Hematopoietic multipotent progenitor cell treated with erythropoietin and hydrocortisone succinate and interleukin-3 and kit ligand, for 4 days (in vitro differentiated cells): Measurements from ENCODE around the gene B3GALT4.
A peak's percentile ranks its signal among the peaks of the same experiment; 100 is the strongest.

Source experiments
- DNase-seq: peaks from one replicate; pipeline ENCODE4 v3.0.0-alpha.2; 2015

The B3GALT4 gene

GRCh38 chr6:33292996-33293682 is 16.2 kb downstream of the B3GALT4 start:
- no peak for DNase-seq

- DNase-seq: no peak
Measured at GRCh38 chr6:33294086-33294823, 17.3 kb downstream of the B3GALT4 start.

- DNase-seq: no peak
Measured at GRCh38 chr6:33295621-33296369, 18.9 kb downstream of the B3GALT4 start.

GRCh38 chr6:33296797-33297405 is 20.0 kb downstream of the B3GALT4 start:
- no peak for DNase-seq

GRCh38 chr6:33297406-33297955 is 20.6 kb downstream of the B3GALT4 start:
- peak; percentile 56 for DNase-seq

- peak; percentile 90 for DNase-seq
Measured at GRCh38 chr6:33297956-33298772, 21.2 kb downstream of the B3GALT4 start.

- peak; percentile 93 for DNase-seq
Measured at GRCh38 chr6:33298773-33299236, 21.9 kb downstream of the B3GALT4 start, which contains the start of gene RGL2. TSS of gene RGL2 (minus strand) at chr6:33298942. CDS start at chr6:33298610, 332 bp downstream.

GRCh38 chr6:33299237-33299944 is 22.5 kb downstream of the B3GALT4 start:
- peak; percentile 98 for DNase-seq

GRCh38 chr6:33301877-33302276 is 25.0 kb downstream of the B3GALT4 start:
- no peak for DNase-seq

GRCh38 chr6:33304216-33304615 is 27.3 kb downstream of the B3GALT4 start:
- no peak for DNase-seq

GRCh38 chr6:33305052-33305451 is 28.1 kb downstream of the B3GALT4 start:
- no peak for DNase-seq

GRCh38 chr6:33306356-33306755 is 29.4 kb downstream of the B3GALT4 start:
- DNase-seq: no peak

GRCh38 chr6:33312361-33313104 is 35.6 kb downstream of the B3GALT4 start:
- peak; percentile 89 for DNase-seq

- DNase-seq: peak; percentile 77
Measured at GRCh38 chr6:33313105-33313708, 36.3 kb downstream of the B3GALT4 start.

GRCh38 chr6:33313709-33314514 is 37.0 kb downstream of the B3GALT4 start, which contains the start of gene TAPBP:
TSS of gene TAPBP (minus strand) at chr6:33314078. CDS start at chr6:33314041, 37 bp downstream.
- peak; percentile 79 for DNase-seq

- peak; percentile 83 for DNase-seq
Measured at GRCh38 chr6:33314515-33314942, 37.6 kb downstream of the B3GALT4 start.

- no peak for DNase-seq
Measured at GRCh38 chr6:33314943-33315792, 38.2 kb downstream of the B3GALT4 start.
